HFFc6 (cell line): ENCODE results near the gene CHTF18. TPM values are rescaled to one million over a fixed set of nuclear protein-coding genes. Genes with fewer than 3 reads are reported as not detected.
A peak's percentile ranks its signal among the peaks of the same experiment; 100 is the strongest.

Experiments used
- DNase-seq: peaks from one replicate; pipeline ENCODE4 v3.0.0-alpha.2; 2018
- H3K27ac Mint-ChIP-seq: 2 replicates; pipeline ENCODE4 v1.8.0; 2020; ENCODE audit warnings: mild to moderate bottlenecking, mixed read lengths
- H3K27me3 Mint-ChIP-seq: 2 replicates; pipeline ENCODE4 v1.8.0; 2021; ENCODE audit warnings: mild to moderate bottlenecking, moderate library complexity, mixed read lengths; ENCODE audit not compliant: insufficient read depth
- H3K36me3 Mint-ChIP-seq: 2 replicates; pipeline ENCODE4 v1.8.0; 2021; ENCODE audit warnings: low read depth, mixed read lengths
- H3K4me1 Mint-ChIP-seq: 2 replicates; pipeline ENCODE4 v1.8.0; 2020; ENCODE audit warnings: low read depth, mixed read lengths
- H3K4me3 Mint-ChIP-seq: 2 replicates; pipeline ENCODE4 v1.8.0; 2020; ENCODE audit warnings: mild to moderate bottlenecking, moderate library complexity, mixed read lengths
- H3K9me3 Mint-ChIP-seq: 2 replicates; pipeline ENCODE4 v1.8.0; 2020; ENCODE audit warnings: mild to moderate bottlenecking, mixed read lengths
- CTCF ChIP-seq: fragments of 200-600 bp; sonication (generic); IDR thresholded peaks from 2 replicates; pipeline ENCODE4 v1.5.0; 2021; ENCODE audit warnings: antibody characterized with exemption, mild to moderate bottlenecking
- total RNA-seq, 6 experiments: library from RNA; stranded (reverse); fragmentation: NEBNext Ultra II Directional; extraction: Animal tissue kit (Norgen Biotek cat#: 25700); gene quantifications; 2 replicates in 1 of 6; 3 replicates in 5 of 6; pipeline ENCODE4 v1.2.3, GENCODE V29; 2021

Gene CHTF18
- total RNA-seq, 6 experiments from 2014 or later: 15.2 to 31.7 (median 26.0) TPM

GRCh38 chr16:808085-808386, 19.6 kb downstream of the CHTF18 start:
- Mint-ChIP-seq H3K27me3 (peaks cover 3% of the 10 kb centered on the region), H3K27ac (peak overlapping the region; percentile 75), H3K36me3 (peaks cover 5% of the 10 kb centered on the region; the same call in 1 of the 2 replicates)

GRCh38 chr16:813204-813915, 24.9 kb downstream of the CHTF18 start:
- H3K27ac Mint-ChIP-seq: peak overlapping the region; percentile 60; the same call in 1 of the 2 replicates
- H3K4me3 Mint-ChIP-seq: peak overlapping the region; percentile 74

More at GRCh38 chr16:808085-808386, 19.6 kb downstream of the CHTF18 start:
- H3K4me3 Mint-ChIP-seq: peak overlapping the region; percentile 95
- DNase-seq: no peak
- no peaks in the 10 kb centered on the region; the same call in 1 of the 2 replicates for H3K9me3 Mint-ChIP-seq
- peaks cover 13% of the 10 kb centered on the region for H3K4me1 Mint-ChIP-seq
- no peak for TF ChIP-seq CTCF

GRCh38 chr16:813916-814412, 25.5 kb downstream of the CHTF18 start:
- H3K36me3 Mint-ChIP-seq: no peaks in the 10 kb centered on the region
- H3K27ac Mint-ChIP-seq: peak overlapping the region; percentile 60; the same call in 1 of the 2 replicates
- peak overlapping the region; percentile 74 for H3K4me3 Mint-ChIP-seq
- no peaks in the 10 kb centered on the region for H3K9me3 Mint-ChIP-seq
- TF ChIP-seq CTCF: peak; percentile 43
- peaks cover 1% of the 10 kb centered on the region; the same call in 1 of the 2 replicates for H3K27me3 Mint-ChIP-seq
- DNase-seq: peak; percentile 2
- H3K4me1 Mint-ChIP-seq: peaks cover 22% of the 10 kb centered on the region

More at GRCh38 chr16:813204-813915, 24.9 kb downstream of the CHTF18 start:
- peaks cover 1% of the 10 kb centered on the region; the same call in 1 of the 2 replicates for H3K27me3 Mint-ChIP-seq
- peak; percentile 81 for TF ChIP-seq CTCF
- no peaks in the 10 kb centered on the region for H3K36me3 Mint-ChIP-seq
- no peaks in the 10 kb centered on the region for H3K9me3 Mint-ChIP-seq
- peaks cover 27% of the 10 kb centered on the region for H3K4me1 Mint-ChIP-seq
- peak; percentile 11 for DNase-seq

- H3K27ac Mint-ChIP-seq: peak overlapping the region; percentile 77
- H3K4me1 Mint-ChIP-seq: peaks cover 22% of the 10 kb centered on the region
- peak overlapping the region; percentile 49 for H3K4me3 Mint-ChIP-seq
- no peaks in the 10 kb centered on the region for H3K9me3 Mint-ChIP-seq
- no peak for TF ChIP-seq CTCF
- H3K36me3 Mint-ChIP-seq: no peaks in the 10 kb centered on the region
- H3K27me3 Mint-ChIP-seq: peaks cover 2% of the 10 kb centered on the region; the same call in 1 of the 2 replicates
- DNase-seq: peak; percentile 84
Observed at GRCh38 chr16:814974-815373, 26.6 kb downstream of the CHTF18 start.

- H3K36me3 Mint-ChIP-seq: no peaks in the 10 kb centered on the region
- H3K9me3 Mint-ChIP-seq: no peaks in the 10 kb centered on the region
- H3K27ac Mint-ChIP-seq: no peak overlapping the region
- peaks cover 2% of the 10 kb centered on the region; the same call in 1 of the 2 replicates for H3K27me3 Mint-ChIP-seq
- no peak overlapping the region for H3K4me3 Mint-ChIP-seq
- no peak for DNase-seq
- H3K4me1 Mint-ChIP-seq: peaks cover 22% of the 10 kb centered on the region
- no peak for TF ChIP-seq CTCF
Observed at GRCh38 chr16:815861-816260, 27.4 kb downstream of the CHTF18 start.
